BE2C (cell line): ENCODE results near the gene GPD2.

ENCODE experiments used
- DNase-seq: peaks from one replicate; pipeline ENCODE4 v3.0.0-alpha.2; 2020
- H3K27me3 ChIP-seq: fragments of 250-450 bp; sonication (Bioruptor Pico); 2 replicates; pipeline ENCODE4 v1.5.1; 2020; ENCODE audit warnings: mild to moderate bottlenecking
- H3K36me3 ChIP-seq: fragments of 250-450 bp; sonication (Bioruptor Pico); 2 replicates; pipeline ENCODE4 v1.5.1; 2020; ENCODE audit warnings: mild to moderate bottlenecking
- H3K4me1 ChIP-seq: fragments of 250-450 bp; sonication (Bioruptor Pico); 2 replicates; pipeline ENCODE4 v1.5.1; 2020
- H3K4me3 ChIP-seq: 2 replicates; pipeline ENCODE4 v1.5.1; 2011; ENCODE audit warnings: low read depth, low read length
- H3K9me3 ChIP-seq: fragments of 250-450 bp; sonication (Bioruptor Pico); 2 replicates; pipeline ENCODE4 v1.5.1; 2020
- CTCF ChIP-seq: IDR thresholded peaks from 2 replicates; pipeline ENCODE4 v1.5.1; 2012; ENCODE audit warnings: mild to moderate bottlenecking, low read depth, low read length

GPD2 gene

DNA sequence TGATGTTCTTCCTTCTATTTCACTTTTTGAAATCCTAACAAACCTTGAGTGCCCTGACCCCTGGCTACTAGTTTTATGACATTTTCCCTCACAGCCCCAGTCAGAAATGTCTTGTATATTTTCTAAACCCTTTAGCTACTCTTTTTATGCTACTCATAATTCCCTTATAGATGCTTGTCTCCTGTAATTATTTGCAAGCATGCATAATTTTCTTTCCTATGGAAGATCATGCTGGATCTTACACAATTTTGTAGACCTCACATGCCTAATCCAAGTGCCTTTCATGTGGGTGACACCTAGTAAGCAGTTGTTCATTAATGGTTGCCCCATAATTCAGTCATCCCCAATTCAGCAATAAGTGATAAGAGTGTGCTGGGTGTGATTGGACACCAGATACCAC lies 6.9 kb downstream of the GPD2 start:
- H3K9me3 ChIP-seq, result no peaks in the 10 kb centered on the region
- no peak overlapping the region for H3K4me3 ChIP-seq
- H3K36me3 ChIP-seq, result no peaks in the 10 kb centered on the region
- no peak for DNase-seq
- H3K4me1 ChIP-seq, result no peaks in the 10 kb centered on the region
- no peaks in the 10 kb centered on the region for H3K27me3 ChIP-seq
- no peak for TF ChIP-seq CTCF

GRCh38 chr2:156445296-156446220 lies 9.4 kb downstream of the GPD2 start:
- H3K27me3 ChIP-seq, result no peaks in the 10 kb centered on the region

GRCh38 chr2:156447761-156448160 lies 11.6 kb downstream of the GPD2 start:
- no peak for TF ChIP-seq CTCF
- Histone ChIP-seq H3K4me3 (no peak overlapping the region), H3K27me3 (no peaks in the 10 kb centered on the region), H3K36me3 (no peaks in the 10 kb centered on the region), H3K9me3 (no peaks in the 10 kb centered on the region), H3K4me1 (no peaks in the 10 kb centered on the region)
- DNase-seq, result no peak

More at GRCh38 chr2:156445296-156446220, 9.4 kb downstream of the GPD2 start:
- TF ChIP-seq CTCF, result no peak
- Histone ChIP-seq H3K4me3 (no peak overlapping the region), H3K9me3 (no peaks in the 10 kb centered on the region), H3K36me3 (no peaks in the 10 kb centered on the region), H3K4me1 (no peaks in the 10 kb centered on the region)
- no peak for DNase-seq

GRCh38 chr2:156448766-156449165 lies 12.6 kb downstream of the GPD2 start:
- Histone ChIP-seq H3K4me1 (no peaks in the 10 kb centered on the region), H3K9me3 (no peaks in the 10 kb centered on the region), H3K27me3 (no peaks in the 10 kb centered on the region), H3K4me3 (no peak overlapping the region), H3K36me3 (no peaks in the 10 kb centered on the region)
- DNase-seq, result no peak
- TF ChIP-seq CTCF, result no peak

GRCh38 chr2:156452971-156453370 lies 16.8 kb downstream of the GPD2 start:
- H3K4me3 ChIP-seq, result no peak overlapping the region
- H3K9me3 ChIP-seq, result no peaks in the 10 kb centered on the region
- H3K36me3 ChIP-seq, result no peaks in the 10 kb centered on the region
- TF ChIP-seq CTCF, result no peak
- DNase-seq, result no peak
- no peaks in the 10 kb centered on the region for H3K4me1 ChIP-seq
- H3K27me3 ChIP-seq, result no peaks in the 10 kb centered on the region

GRCh38 chr2:156455361-156455975 lies 19.3 kb downstream of the GPD2 start:
- H3K4me1 ChIP-seq, result no peaks in the 10 kb centered on the region
- H3K9me3 ChIP-seq, result no peaks in the 10 kb centered on the region
- DNase-seq, result no peak
- no peak for TF ChIP-seq CTCF
- no peak overlapping the region for H3K4me3 ChIP-seq
- H3K27me3 ChIP-seq, result no peaks in the 10 kb centered on the region
- H3K36me3 ChIP-seq, result no peaks in the 10 kb centered on the region
